Stimulated activated CD8-positive, alpha-beta memory T cell treated with anti-CD3 and anti-CD28 coated beads, Interleukin-12 subunit alpha, Interleukin-12 subunit beta, amount 100 ng/mL, for 1 hour (primary cell): ENCODE results near the gene IFI6.

Experiments
- DNase-seq: peaks from one replicate; pipeline ENCODE4 v3.0.0-alpha.2; 2020; ENCODE audit warnings: low read depth

The IFI6 gene

GRCh38 chr1:27672750-27673112, 739 bp upstream of the IFI6 start:
- DNase-seq = no peak

DNA sequence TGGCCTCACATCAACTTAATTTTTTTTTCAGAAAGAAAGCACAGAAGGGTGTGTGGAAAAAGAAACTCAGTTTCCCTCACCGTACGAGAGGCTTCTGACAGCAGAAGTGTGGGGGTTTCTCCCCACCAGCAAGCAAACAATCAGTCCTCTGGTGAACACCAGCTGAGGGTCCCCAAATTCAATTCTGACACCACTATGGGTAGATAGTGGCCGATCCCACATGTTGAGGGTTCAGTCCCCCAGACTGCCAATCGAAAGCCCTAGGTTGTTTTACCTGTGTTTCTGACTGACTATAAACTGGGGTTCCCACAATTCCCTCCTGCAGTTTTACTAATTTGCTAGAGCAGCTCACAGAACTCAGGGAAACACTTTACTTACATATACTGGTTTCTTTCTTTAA, 2.1 kb downstream of the IFI6 start:
- no peak for DNase-seq

GRCh38 chr1:27668808-27669723, 2.9 kb downstream of the IFI6 start:
- DNase-seq = peak; percentile 79

- no peak for DNase-seq
Measured at GRCh38 chr1:27668121-27668807, 3.7 kb downstream of the IFI6 start.

GRCh38 chr1:27666791-27667254, 5.2 kb downstream of the IFI6 start:
- no peak for DNase-seq

DNA sequence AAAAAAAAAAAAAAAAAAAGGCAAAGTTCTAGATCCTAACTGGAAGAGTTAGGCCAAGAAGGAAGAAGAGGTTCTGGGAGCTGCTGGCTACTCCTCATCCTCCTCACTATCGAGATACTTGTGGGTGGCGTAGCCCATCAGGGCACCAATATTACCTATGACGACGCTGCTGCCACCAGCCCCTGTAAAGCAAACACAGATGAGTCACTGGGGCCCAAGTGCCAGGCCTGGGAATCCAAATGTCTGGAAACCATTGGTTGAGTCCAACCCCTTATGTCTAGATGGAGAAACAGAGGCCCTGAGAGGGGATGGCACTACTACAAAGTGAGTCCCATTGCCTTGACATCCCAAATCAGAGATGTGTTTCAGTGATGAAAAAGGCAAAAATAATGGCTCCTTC, 5.7 kb downstream of the IFI6 start:
- no peak for DNase-seq

GRCh38 chr1:27665016-27665651, 6.9 kb downstream of the IFI6 start:
- DNase-seq = no peak

DNA sequence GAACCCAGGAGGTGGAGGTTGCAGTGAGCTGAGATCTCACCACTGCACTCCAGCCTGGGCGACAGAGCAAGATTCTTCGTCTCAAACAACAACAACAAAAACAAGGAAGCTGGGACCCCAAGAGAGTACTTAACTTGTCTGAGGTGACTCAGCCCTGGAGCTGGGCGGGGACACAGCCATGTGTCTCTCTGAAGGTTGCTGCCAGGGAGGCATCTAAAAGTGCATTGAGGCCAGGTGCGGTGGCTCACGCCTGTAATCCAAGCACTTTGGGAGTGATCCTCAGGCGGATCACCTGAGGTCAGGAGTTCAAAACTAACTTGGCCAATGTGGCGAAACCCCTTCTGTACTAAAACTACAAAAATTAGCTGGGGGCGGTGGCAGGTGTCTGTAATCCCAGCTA, 7.7 kb downstream of the IFI6 start:
- no peak for DNase-seq

GRCh38 chr1:27662707-27663393, 9.1 kb downstream of the IFI6 start:
- peak; percentile 86 for DNase-seq

DNA sequence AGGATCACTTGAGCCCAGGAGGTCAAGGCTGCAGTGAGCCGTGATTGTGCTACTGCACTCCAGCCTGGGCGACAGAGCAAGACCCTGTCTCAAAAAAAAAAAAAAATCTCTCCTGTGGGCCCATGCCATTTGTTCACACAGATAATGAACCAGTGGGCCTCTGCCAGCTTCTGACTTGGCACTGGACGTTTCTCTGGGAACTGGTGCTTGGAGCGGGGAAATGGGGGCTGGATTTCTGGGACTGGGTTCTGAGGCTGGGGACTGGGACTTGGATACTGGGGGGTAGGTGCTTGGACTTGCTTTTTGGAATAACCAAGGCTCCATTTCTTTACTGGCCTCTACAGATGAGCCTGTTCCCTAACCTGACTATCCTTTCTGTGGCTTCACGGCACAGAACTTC, 9.7 kb downstream of the IFI6 start:
- no peak for DNase-seq

GRCh38 chr1:27661412-27662075, 10.4 kb downstream of the IFI6 start:
- DNase-seq = no peak

DNA sequence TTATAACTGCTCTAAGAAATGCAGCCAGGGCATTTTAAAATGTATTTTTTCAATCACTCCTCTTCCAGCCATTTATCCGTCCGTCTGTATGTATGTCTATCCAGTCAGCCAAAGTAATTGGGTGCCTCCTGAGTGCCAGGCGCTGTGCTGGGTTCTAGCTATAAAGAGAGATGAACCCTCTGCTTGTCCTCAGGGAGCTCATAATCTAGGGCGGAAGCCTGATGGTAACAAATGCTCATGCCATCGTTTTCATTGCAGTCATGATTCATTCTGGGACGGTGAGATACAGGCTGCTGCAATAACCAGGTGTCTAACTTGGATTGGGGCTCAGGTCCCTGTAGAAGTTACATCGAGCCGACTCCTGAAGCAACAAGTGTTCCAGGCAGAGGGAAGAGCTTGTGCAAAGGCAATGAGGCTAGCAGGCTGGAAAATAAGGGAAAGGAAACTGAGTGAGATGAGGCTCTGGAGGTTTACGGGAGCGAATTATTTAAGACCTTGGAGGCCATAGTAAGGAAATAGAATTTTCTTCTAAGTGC, 11.6 kb downstream of the IFI6 start:
- DNase-seq = no peak

- peak; percentile 72 for DNase-seq
Measured at GRCh38 chr1:27659497-27660299, 12.3 kb downstream of the IFI6 start.

DNA sequence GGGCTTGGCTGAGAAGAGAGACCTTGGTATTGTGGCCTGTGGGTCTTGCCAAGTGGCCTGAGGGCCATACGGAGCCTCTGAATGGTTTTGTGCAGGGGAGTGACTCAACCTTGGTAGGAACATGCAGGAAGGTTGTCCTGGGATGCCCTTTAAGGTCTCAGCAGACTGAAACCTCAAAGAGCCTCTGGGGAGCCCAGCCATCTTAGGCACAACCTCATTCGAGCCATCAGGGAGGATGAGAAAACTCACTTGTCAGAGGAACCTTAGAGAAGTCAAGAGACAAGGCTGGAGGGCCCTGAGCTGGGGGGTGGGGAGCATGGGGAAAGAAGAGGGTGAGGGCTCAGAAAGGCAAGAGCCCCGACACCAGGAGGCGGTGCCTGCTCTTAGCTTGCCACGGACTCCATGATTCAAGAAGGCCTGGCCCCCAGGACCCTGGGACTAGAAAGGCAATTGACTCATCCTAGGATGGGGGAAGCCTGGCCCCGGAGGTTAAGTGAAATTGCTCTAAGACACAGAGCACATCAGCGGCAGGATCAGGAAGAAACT, 13.0 kb downstream of the IFI6 start:
- no peak for DNase-seq

GRCh38 chr1:27656157-27656893, 15.7 kb downstream of the IFI6 start:
- DNase-seq = no peak

DNA sequence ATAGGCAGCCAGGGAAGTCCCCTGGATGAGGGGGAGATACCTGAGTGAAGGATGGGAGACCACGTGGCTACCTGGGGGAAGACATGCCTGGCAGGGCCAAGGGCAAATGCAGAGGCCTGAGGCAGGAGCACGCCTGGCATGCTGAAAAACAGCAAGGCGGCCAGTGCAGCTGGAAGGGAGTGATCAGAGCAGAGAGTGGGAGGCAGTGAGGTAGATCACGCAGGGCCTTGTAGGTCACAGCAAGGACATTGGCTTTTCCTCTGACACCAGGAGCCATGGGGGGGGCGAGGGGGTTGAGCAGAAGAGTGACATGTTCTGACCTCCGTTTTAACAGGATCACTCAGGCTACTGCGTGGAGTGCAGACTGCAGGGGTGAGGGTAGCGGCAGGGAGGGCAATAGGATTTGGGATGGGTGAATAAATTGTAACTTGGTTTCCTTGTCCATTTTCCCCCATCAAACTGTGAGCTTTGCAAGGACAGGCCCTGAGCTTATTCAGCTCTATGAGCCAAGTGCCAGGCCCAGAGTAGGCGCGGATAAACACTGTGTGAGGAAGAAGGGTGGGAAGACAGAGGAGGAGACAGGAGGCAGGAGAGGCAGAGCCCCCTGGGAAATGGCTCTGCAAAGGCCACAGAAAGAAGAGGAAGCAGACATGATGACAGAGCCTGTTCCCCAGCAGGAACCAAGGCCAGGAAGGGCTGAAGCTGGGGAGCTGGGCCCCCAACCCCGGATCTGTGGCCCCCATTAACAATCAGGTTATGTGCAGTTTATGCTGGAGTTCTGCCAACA, 16.6 kb downstream of the IFI6 start:
- no peak for DNase-seq

DNA sequence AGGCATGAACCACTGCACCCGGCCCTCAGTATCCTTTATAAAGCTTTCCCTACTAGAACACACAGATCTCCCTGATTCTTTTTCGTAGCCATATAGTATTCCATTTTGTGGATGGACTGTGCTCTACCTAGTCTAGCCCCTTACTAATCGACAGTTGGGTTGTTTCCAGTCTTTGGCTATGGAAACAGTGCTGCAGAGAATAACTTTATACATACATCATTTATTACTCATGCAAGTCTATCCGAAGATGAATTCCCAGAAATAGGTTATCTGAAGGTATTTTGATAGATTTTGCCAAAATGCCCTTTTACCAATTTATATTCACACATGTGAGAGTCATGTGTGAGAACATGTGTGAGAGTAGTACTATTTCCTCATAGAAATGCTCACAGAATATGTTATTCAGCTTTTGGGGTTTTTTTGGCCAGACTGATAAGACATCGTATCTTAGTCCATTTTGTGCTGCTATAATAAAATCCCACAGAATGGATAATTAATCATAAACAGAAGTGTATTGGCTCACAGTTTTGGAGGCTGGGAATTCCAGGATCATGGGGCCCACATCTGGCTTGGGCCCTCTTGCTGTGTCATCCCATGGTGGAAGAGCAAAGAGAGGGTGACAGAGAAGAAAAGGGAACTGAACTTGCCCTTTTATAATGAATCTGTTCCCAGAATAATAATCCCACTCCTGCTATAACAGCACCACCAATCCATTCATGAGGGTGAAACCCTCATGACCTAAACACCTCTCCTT, 19.7 kb downstream of the IFI6 start:
- no peak for DNase-seq
